Chondrocyte (in vitro differentiated cells): ENCODE measurements around the gene GFRA1. TPM values are rescaled to one million over a fixed set of nuclear protein-coding genes. Genes with fewer than 3 reads are reported as not detected.

Experiments used
- DNase-seq: peaks from one replicate; pipeline ENCODE4 v3.0.0; 2021; ENCODE audit warnings: mixed read lengths, low spot score
- H3K27ac Mint-ChIP-seq: one replicate; pipeline ENCODE4 v1.8.0; 2021; ENCODE audit warnings: mild to moderate bottlenecking, moderate library complexity, mixed read lengths; ENCODE audit not compliant: unreplicated experiment
- H3K27me3 Mint-ChIP-seq: 2 replicates; pipeline ENCODE4 v1.8.0; 2021; ENCODE audit warnings: low read depth, mixed read lengths
- H3K36me3 Mint-ChIP-seq: 2 replicates; pipeline ENCODE4 v1.8.0; 2021; ENCODE audit warnings: low read depth, mixed read lengths
- H3K4me1 Mint-ChIP-seq: 2 replicates; pipeline ENCODE4 v1.8.0; 2021; ENCODE audit warnings: low read depth, mild to moderate bottlenecking, mixed read lengths
- H3K4me3 Mint-ChIP-seq: one replicate; pipeline ENCODE4 v1.8.0; 2021; ENCODE audit warnings: mild to moderate bottlenecking, moderate library complexity, mixed read lengths; ENCODE audit not compliant: unreplicated experiment
- H3K9me3 Mint-ChIP-seq: 2 replicates; pipeline ENCODE4 v1.8.0; 2021; ENCODE audit warnings: low read depth, mixed read lengths
- total RNA-seq: library from RNA; stranded (reverse); gene quantifications from 3 replicates; pipeline ENCODE4 v1.2.1, GENCODE V29; 2021
- TF ChIP-seq, protein P1 (sequence below): fragments of 200-600 bp; sonication (generic); IDR thresholded peaks from 2 replicates; pipeline ENCODE4 v1.5.0; 2021; ENCODE audit warnings: antibody characterized with exemption, mild to moderate bottlenecking, moderate library complexity

GFRA1 gene
- total RNA-seq, 1 donor from 2014 or later = 79.7 TPM

- Mint-ChIP-seq H3K27ac (no peak overlapping the region), H3K4me1 (no peaks in the 10 kb centered on the region), H3K4me3 (no peak overlapping the region), H3K9me3 (peaks cover 4% of the 10 kb centered on the region), H3K27me3 (no peaks in the 10 kb centered on the region), H3K36me3 (no peaks in the 10 kb centered on the region)
- TF ChIP-seq, protein P1, sequence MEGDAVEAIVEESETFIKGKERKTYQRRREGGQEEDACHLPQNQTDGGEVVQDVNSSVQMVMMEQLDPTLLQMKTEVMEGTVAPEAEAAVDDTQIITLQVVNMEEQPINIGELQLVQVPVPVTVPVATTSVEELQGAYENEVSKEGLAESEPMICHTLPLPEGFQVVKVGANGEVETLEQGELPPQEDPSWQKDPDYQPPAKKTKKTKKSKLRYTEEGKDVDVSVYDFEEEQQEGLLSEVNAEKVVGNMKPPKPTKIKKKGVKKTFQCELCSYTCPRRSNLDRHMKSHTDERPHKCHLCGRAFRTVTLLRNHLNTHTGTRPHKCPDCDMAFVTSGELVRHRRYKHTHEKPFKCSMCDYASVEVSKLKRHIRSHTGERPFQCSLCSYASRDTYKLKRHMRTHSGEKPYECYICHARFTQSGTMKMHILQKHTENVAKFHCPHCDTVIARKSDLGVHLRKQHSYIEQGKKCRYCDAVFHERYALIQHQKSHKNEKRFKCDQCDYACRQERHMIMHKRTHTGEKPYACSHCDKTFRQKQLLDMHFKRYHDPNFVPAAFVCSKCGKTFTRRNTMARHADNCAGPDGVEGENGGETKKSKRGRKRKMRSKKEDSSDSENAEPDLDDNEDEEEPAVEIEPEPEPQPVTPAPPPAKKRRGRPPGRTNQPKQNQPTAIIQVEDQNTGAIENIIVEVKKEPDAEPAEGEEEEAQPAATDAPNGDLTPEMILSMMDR = no peak
- no peak for DNase-seq
Measured at GRCh38 chr10:116233230-116233629, 39.8 kb downstream of the GFRA1 start.

- H3K27ac Mint-ChIP-seq = no peak overlapping the region
- no peak for DNase-seq
- H3K36me3 Mint-ChIP-seq = no peaks in the 10 kb centered on the region
- H3K4me3 Mint-ChIP-seq = no peak overlapping the region
- H3K27me3 Mint-ChIP-seq = no peaks in the 10 kb centered on the region
- peaks cover 4% of the 10 kb centered on the region for H3K9me3 Mint-ChIP-seq
- TF ChIP-seq, protein P1 = no peak
- no peaks in the 10 kb centered on the region for H3K4me1 Mint-ChIP-seq
Measured at GRCh38 chr10:116232613-116233012, 40.4 kb downstream of the GFRA1 start.

DNA sequence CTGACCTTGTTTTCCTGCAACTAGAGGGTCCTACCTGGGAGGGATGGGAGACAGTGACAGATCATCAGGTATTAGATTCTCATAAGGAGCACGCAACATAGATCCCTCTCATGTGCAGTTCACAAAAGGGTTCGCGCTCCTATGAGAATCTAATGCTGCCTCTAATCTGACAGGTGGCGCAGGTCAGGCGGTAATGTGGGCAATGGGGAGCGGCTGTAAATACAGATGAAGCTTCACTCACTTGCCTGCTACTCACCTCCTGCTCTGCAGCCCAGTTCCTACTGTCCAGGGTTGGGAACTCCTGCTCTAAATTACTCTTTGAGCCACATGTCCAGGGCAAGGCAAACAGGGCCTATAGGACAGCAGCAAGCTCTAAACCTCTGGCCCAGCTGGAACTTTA lies 46.2 kb downstream of the GFRA1 start:
- H3K27me3 Mint-ChIP-seq = no peaks in the 10 kb centered on the region
- H3K27ac Mint-ChIP-seq = no peak overlapping the region
- TF ChIP-seq, protein P1 = no peak
- H3K4me1 Mint-ChIP-seq = peaks cover 7% of the 10 kb centered on the region
- no peak overlapping the region for H3K4me3 Mint-ChIP-seq
- H3K36me3 Mint-ChIP-seq = no peaks in the 10 kb centered on the region
- no peaks in the 10 kb centered on the region for H3K9me3 Mint-ChIP-seq
- DNase-seq = no peak

DNA sequence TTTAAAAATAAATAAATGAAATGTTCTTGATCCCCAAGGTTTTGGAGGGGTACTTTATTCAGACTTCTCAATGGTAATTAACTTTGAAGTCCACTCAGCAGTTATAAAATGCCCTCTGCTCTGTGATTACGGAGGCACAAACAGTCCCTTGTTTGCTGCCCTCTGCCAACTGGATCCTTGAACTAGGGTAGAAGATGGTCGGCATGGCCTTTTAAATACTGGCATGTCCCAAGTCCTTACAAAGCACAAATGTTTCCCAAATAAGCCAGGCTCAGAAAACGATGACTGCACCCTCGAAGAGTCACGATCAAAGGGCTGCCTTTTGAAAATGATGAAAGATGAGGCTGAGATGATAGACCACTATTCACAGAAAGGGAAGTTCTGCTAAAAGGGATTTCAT lies 47.0 kb downstream of the GFRA1 start:
- DNase-seq = no peak
- H3K9me3 Mint-ChIP-seq = no peaks in the 10 kb centered on the region
- no peak overlapping the region for H3K27ac Mint-ChIP-seq
- H3K4me3 Mint-ChIP-seq = no peak overlapping the region
- H3K36me3 Mint-ChIP-seq = no peaks in the 10 kb centered on the region
- TF ChIP-seq, protein P1 = no peak
- no peaks in the 10 kb centered on the region for H3K27me3 Mint-ChIP-seq
- H3K4me1 Mint-ChIP-seq = peaks cover 7% of the 10 kb centered on the region

DNA sequence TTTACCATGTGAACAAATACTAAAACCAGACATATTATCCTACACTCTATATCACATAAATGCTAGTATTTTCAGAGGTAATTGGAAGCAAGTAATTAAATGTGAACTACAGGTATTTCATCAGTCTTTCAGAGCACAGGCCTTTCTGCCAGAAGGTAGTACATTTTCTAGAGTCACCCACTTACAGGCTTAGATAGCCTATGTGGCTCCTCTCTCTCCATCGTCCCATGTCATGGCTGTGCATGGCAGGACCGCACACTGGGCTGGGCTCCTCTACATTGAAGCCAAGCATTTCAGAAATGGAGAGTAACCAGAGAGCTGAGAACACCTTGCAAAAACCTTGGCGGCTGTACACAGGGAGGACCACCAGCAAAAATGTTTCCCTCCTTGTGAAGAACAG lies 49.7 kb downstream of the GFRA1 start:
- DNase-seq = no peak
- TF ChIP-seq, protein P1 = no peak
- no peaks in the 10 kb centered on the region for H3K9me3 Mint-ChIP-seq
- no peak overlapping the region for H3K4me3 Mint-ChIP-seq
- H3K36me3 Mint-ChIP-seq = no peaks in the 10 kb centered on the region
- H3K27me3 Mint-ChIP-seq = no peaks in the 10 kb centered on the region
- H3K27ac Mint-ChIP-seq = no peak overlapping the region
- peaks cover 7% of the 10 kb centered on the region for H3K4me1 Mint-ChIP-seq
